PC-3 (cell line): ENCODE measurements around the gene DIAPH3.

ENCODE experiments used
- EZH2 ChIP-seq: fragments of 300-600 bp; sonication (generic); IDR thresholded peaks from one replicate; pipeline ENCODE4 v1.6.1; 2017; ENCODE audit warnings: antibody characterized with exemption, mild to moderate bottlenecking, low read length; ENCODE audit not compliant: unreplicated experiment
- TF ChIP-seq, protein P1 (sequence below): fragments of 300-600 bp; sonication (generic); conservative IDR thresholded peaks from 2 replicates; pipeline ENCODE4 v1.5.1; 2017; ENCODE audit warnings: antibody characterized with exemption, low read depth, mild to moderate bottlenecking, low read length

DNA sequence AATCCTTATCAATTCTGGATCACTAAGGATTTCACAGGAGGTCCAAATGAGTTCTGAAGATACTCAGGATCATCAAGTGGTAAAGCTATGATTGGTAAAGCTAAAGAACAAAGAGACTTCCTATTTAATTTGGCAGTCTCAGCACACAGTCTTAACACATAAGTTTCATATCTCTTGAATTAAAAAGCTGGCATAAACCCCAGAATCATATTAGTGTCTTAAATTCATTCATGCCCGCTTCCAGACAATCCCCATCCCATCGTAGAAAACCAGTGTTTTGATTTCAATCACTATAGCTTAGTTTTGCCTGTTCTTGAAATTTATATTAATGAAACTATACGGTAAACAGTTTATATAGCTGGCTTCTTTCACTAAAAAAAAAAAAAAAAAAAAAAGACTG, 278.7 kb downstream of the DIAPH3 start:
- TF ChIP-seq, protein P1, sequence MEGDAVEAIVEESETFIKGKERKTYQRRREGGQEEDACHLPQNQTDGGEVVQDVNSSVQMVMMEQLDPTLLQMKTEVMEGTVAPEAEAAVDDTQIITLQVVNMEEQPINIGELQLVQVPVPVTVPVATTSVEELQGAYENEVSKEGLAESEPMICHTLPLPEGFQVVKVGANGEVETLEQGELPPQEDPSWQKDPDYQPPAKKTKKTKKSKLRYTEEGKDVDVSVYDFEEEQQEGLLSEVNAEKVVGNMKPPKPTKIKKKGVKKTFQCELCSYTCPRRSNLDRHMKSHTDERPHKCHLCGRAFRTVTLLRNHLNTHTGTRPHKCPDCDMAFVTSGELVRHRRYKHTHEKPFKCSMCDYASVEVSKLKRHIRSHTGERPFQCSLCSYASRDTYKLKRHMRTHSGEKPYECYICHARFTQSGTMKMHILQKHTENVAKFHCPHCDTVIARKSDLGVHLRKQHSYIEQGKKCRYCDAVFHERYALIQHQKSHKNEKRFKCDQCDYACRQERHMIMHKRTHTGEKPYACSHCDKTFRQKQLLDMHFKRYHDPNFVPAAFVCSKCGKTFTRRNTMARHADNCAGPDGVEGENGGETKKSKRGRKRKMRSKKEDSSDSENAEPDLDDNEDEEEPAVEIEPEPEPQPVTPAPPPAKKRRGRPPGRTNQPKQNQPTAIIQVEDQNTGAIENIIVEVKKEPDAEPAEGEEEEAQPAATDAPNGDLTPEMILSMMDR = no peak
- TF ChIP-seq EZH2 = no peak
